Neural cell (in vitro differentiated cells): Measurements from ENCODE around the gene SFXN3.

Experiments used
- EP300 ChIP-seq: fragments of 450-650 bp; conservative IDR thresholded peaks from 2 replicates; pipeline ENCODE4 v1.6.1; 2014; ENCODE audit warnings: antibody characterized with exemption, mild to moderate bottlenecking, moderate library complexity; ENCODE audit not compliant: poor library complexity, severe bottlenecking
- EZH2 ChIP-seq: fragments of 200-600, 300-800 bp; shearing (Covaris generic), sonication (generic); IDR thresholded peaks from 2 replicates; pipeline ENCODE4 v1.6.1; 2014; ENCODE audit warnings: antibody characterized with exemption, low read length, borderline replicate concordance, mild to moderate bottlenecking; ENCODE audit not compliant: insufficient read depth, poor library complexity, severe bottlenecking
- MXI1 ChIP-seq: fragments of 450-650 bp; conservative IDR thresholded peaks from 2 replicates; pipeline ENCODE4 v1.6.1; 2014; ENCODE audit warnings: antibody characterized with exemption, mild to moderate bottlenecking; ENCODE audit not compliant: poor library complexity, severe bottlenecking
- POLR2AphosphoS5 ChIP-seq: IDR thresholded peaks from 2 replicates; pipeline ENCODE4 v1.6.1; 2012
- RAD21 ChIP-seq: fragments of 450-650 bp; conservative IDR thresholded peaks from 2 replicates; pipeline ENCODE4 v1.6.1; 2014; ENCODE audit warnings: antibody characterized with exemption, mild to moderate bottlenecking, moderate library complexity
- SMC3 ChIP-seq: fragments of 450-650 bp; conservative IDR thresholded peaks from 2 replicates; pipeline ENCODE4 v1.6.1; 2014; ENCODE audit warnings: antibody characterized with exemption, mild to moderate bottlenecking, moderate library complexity; ENCODE audit not compliant: poor library complexity
- TF ChIP-seq, protein P1 (sequence below): fragments of 450-650 bp; IDR thresholded peaks from 2 replicates; pipeline ENCODE4 v1.5.1; 2014; ENCODE audit warnings: antibody characterized with exemption, mild to moderate bottlenecking, moderate library complexity; ENCODE audit not compliant: poor library complexity, severe bottlenecking
- TF ChIP-seq, protein P2 (sequence below): IDR thresholded peaks from 2 replicates; pipeline ENCODE4 v1.6.1; 2012; ENCODE audit warnings: borderline replicate concordance

DNA sequence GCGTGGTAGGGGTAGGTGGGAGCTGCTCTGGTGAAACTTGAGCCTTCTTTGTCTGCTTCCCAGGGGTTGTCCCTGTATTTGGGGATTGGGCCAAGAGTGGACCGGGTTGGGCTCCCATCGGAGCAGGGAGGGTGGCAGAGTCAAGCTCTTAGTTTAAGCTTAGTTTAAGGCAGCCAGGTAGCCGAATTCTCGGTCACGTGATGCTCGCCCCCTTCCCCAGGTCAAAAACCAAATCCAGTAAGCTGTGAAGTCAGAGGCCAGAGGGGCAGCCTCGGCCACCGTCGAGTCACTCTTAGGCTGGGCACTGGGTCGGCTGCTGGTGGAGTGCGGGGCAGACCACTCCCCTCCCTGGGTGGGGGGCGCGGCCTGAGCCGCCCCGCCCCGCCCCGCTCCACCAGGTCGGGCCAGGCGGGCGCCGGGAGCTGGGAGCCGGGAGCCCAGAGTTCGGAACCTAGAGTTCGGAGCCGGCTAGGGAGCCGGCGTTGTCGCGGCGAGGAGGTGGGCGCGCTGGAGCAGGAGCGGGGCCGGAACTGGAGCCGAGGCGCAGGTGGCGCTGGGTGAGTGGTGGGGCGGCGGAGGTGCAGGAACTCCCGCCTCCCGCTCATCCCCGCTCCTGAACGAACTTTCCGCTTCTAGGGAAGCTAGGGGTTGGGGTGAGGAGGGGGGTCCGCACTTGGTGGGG, 34.2 kb upstream of the SFXN3 start:
- TF ChIP-seq SMC3 (no peak), MXI1 (no peak), EZH2 (no peak), EP300 (no peak), RAD21 (no peak), POLR2AphosphoS5 (no peak)
- TF ChIP-seq, protein P1, sequence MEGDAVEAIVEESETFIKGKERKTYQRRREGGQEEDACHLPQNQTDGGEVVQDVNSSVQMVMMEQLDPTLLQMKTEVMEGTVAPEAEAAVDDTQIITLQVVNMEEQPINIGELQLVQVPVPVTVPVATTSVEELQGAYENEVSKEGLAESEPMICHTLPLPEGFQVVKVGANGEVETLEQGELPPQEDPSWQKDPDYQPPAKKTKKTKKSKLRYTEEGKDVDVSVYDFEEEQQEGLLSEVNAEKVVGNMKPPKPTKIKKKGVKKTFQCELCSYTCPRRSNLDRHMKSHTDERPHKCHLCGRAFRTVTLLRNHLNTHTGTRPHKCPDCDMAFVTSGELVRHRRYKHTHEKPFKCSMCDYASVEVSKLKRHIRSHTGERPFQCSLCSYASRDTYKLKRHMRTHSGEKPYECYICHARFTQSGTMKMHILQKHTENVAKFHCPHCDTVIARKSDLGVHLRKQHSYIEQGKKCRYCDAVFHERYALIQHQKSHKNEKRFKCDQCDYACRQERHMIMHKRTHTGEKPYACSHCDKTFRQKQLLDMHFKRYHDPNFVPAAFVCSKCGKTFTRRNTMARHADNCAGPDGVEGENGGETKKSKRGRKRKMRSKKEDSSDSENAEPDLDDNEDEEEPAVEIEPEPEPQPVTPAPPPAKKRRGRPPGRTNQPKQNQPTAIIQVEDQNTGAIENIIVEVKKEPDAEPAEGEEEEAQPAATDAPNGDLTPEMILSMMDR: no peak
- TF ChIP-seq, protein P2, sequence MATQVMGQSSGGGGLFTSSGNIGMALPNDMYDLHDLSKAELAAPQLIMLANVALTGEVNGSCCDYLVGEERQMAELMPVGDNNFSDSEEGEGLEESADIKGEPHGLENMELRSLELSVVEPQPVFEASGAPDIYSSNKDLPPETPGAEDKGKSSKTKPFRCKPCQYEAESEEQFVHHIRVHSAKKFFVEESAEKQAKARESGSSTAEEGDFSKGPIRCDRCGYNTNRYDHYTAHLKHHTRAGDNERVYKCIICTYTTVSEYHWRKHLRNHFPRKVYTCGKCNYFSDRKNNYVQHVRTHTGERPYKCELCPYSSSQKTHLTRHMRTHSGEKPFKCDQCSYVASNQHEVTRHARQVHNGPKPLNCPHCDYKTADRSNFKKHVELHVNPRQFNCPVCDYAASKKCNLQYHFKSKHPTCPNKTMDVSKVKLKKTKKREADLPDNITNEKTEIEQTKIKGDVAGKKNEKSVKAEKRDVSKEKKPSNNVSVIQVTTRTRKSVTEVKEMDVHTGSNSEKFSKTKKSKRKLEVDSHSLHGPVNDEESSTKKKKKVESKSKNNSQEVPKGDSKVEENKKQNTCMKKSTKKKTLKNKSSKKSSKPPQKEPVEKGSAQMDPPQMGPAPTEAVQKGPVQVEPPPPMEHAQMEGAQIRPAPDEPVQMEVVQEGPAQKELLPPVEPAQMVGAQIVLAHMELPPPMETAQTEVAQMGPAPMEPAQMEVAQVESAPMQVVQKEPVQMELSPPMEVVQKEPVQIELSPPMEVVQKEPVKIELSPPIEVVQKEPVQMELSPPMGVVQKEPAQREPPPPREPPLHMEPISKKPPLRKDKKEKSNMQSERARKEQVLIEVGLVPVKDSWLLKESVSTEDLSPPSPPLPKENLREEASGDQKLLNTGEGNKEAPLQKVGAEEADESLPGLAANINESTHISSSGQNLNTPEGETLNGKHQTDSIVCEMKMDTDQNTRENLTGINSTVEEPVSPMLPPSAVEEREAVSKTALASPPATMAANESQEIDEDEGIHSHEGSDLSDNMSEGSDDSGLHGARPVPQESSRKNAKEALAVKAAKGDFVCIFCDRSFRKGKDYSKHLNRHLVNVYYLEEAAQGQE: no peak
